MM.1S (cell line): ENCODE measurements around the gene UACA.

Experiments used
- DNase-seq: peaks from one replicate; pipeline ENCODE4 v3.0.0-alpha.2; 2015
- H2AFZ ChIP-seq: fragments of 300-600 bp; sonication (generic); 2 replicates; pipeline ENCODE4 v1.6.0; 2016; ENCODE audit warnings: antibody characterized with exemption, low read length
- H3F3A ChIP-seq: fragments of 300-600 bp; sonication (generic); 2 replicates; pipeline ENCODE4 v1.6.1; 2016; ENCODE audit warnings: mild to moderate bottlenecking, antibody characterized with exemption, low read length, moderate library complexity, mixed read lengths; ENCODE audit not compliant: insufficient read depth
- H3K27ac ChIP-seq: fragments of 300-600 bp; sonication (generic); 2 replicates; pipeline ENCODE4 v1.5.1; 2016; ENCODE audit warnings: mild to moderate bottlenecking, low read length
- H3K27me3 ChIP-seq: fragments of 300-600 bp; sonication (generic); replicated peaks from 2 replicates; pipeline ENCODE4 v1.6.0; 2016; ENCODE audit warnings: low read length; ENCODE audit not compliant: insufficient read depth
- H3K36me3 ChIP-seq: fragments of 300-600 bp; sonication (generic); replicated peaks from 2 replicates; pipeline ENCODE4 v1.6.1; 2016; ENCODE audit warnings: mild to moderate bottlenecking, low read length, mixed read lengths; ENCODE audit not compliant: insufficient read depth
- H3K4me1 ChIP-seq: fragments of 300-600 bp; sonication (generic); 2 replicates; pipeline ENCODE4 v1.6.1; 2016; ENCODE audit warnings: low read length, mixed read lengths
- H3K4me2 ChIP-seq: fragments of 300-600 bp; sonication (generic); 2 replicates; pipeline ENCODE4 v1.6.0; 2016; ENCODE audit warnings: low read depth, low read length
- H3K4me3 ChIP-seq: fragments of 300-600 bp; sonication (generic); 2 replicates; pipeline ENCODE4 v1.5.1; 2016; ENCODE audit warnings: low read length, mixed read lengths
- H3K79me2 ChIP-seq: fragments of 300-600 bp; sonication (generic); 2 replicates; pipeline ENCODE4 v1.6.1; 2016; ENCODE audit warnings: mixed run types, low read length, mixed read lengths
- H3K9ac ChIP-seq: fragments of 300-600 bp; sonication (generic); 2 replicates; pipeline ENCODE4 v1.6.1; 2016; ENCODE audit warnings: low read length, mixed read lengths
- H3K9me2 ChIP-seq: fragments of 300-600 bp; sonication (generic); replicated peaks from 2 replicates; pipeline ENCODE4 v1.6.1; 2016; ENCODE audit warnings: mild to moderate bottlenecking, low read length, mixed read lengths; ENCODE audit not compliant: insufficient read depth
- H3K9me3 ChIP-seq: fragments of 300-600 bp; sonication (generic); replicated peaks from 2 replicates; pipeline ENCODE4 v1.6.1; 2016; ENCODE audit warnings: mild to moderate bottlenecking, low read length, mixed read lengths; ENCODE audit not compliant: insufficient read depth
- H4K20me1 ChIP-seq: fragments of 300-600 bp; sonication (generic); 2 replicates; pipeline ENCODE4 v1.6.1; 2016; ENCODE audit warnings: mild to moderate bottlenecking, low read length, moderate library complexity, mixed read lengths; ENCODE audit not compliant: insufficient read depth
- CTCF ChIP-seq: fragments of 300-600 bp; sonication (generic); IDR thresholded peaks from 2 replicates; pipeline ENCODE4 v1.5.1; 2016; ENCODE audit warnings: antibody characterized with exemption, low read length, mixed read lengths
- EZH2 ChIP-seq: fragments of 300-600 bp; sonication (generic); optimal IDR thresholded peaks from 2 replicates; pipeline ENCODE3; 2017; ENCODE audit warnings: low read depth, mild to moderate bottlenecking, antibody characterized with exemption, low read length, mixed read lengths
- EZH2phosphoT487 ChIP-seq: fragments of 300-600 bp; sonication (generic); IDR thresholded peaks from 2 replicates; pipeline ENCODE4 v1.6.1; 2018; ENCODE audit warnings: antibody characterized with exemption, low read length

The UACA gene

GRCh38 chr15:70625011-70625410, 138.3 kb downstream of the UACA start:
- Histone ChIP-seq H3K9me3 (no peaks in the 10 kb centered on the region), H3K4me1 (0 out of 2 replicates have a peak, but pooled peaks cover 5% of the 10 kb centered on the region), H3K9me2 (no peaks in the 10 kb centered on the region), H3K27me3 (no peaks in the 10 kb centered on the region), H3F3A (0 out of 2 replicates have a peak, but pooled peaks cover 3% of the 10 kb centered on the region), H3K4me3 (no peak overlapping the region), H2AFZ (peak overlapping the region; percentile 39; the same call in 1 of the 2 replicates), H4K20me1 (no peaks in the 10 kb centered on the region), H3K79me2 (no peaks in the 10 kb centered on the region), H3K36me3 (no peaks in the 10 kb centered on the region), H3K9ac (no peak overlapping the region), H3K4me2 (no peak overlapping the region), H3K27ac (no peak overlapping the region)
- no peak for TF ChIP-seq CTCF
- no peak for TF ChIP-seq EZH2
- TF ChIP-seq EZH2phosphoT487: no peak
- no peak for DNase-seq

GRCh38 chr15:70618929-70619328, 144.4 kb downstream of the UACA start:
- H3K9me3 ChIP-seq: no peaks in the 10 kb centered on the region
- no peak overlapping the region for H3K4me2 ChIP-seq
- H3K79me2 ChIP-seq: no peaks in the 10 kb centered on the region
- H3K9ac ChIP-seq: no peak overlapping the region
- H3K27me3 ChIP-seq: no peaks in the 10 kb centered on the region
- H3K9me2 ChIP-seq: no peaks in the 10 kb centered on the region
- no peak overlapping the region for H3K27ac ChIP-seq
- no peaks in the 10 kb centered on the region for H3F3A ChIP-seq
- H3K4me3 ChIP-seq: no peak overlapping the region
- TF ChIP-seq EZH2 (no peak), EZH2phosphoT487 (no peak), CTCF (no peak)
- no peak for DNase-seq
- no peaks in the 10 kb centered on the region for H3K4me1 ChIP-seq
- H2AFZ ChIP-seq: no peak overlapping the region
- no peaks in the 10 kb centered on the region for H3K36me3 ChIP-seq
- H4K20me1 ChIP-seq: no peaks in the 10 kb centered on the region

DNA sequence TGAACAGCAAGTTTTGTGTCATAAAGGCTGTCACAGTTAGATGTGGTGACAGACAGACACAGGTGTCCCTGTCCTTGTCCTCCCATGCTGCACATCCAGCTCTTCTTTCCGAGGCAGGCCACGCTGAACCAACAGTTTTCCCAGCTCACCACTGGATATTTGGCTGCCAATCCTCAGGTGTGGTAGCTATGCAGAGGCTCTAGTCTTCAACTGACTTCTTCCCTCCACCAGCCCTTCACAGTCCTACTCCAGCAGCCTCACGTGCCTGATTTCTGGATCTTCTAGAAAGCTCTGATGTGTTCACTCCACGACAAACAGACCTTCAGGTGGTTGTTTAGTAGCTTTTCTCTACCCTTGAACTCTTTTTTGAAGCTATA, 145.5 kb downstream of the UACA start:
- H2AFZ ChIP-seq: no peak overlapping the region
- H3K4me1 ChIP-seq: no peaks in the 10 kb centered on the region
- no peaks in the 10 kb centered on the region for H3K9me2 ChIP-seq
- no peaks in the 10 kb centered on the region for H4K20me1 ChIP-seq
- H3K27me3 ChIP-seq: no peaks in the 10 kb centered on the region
- no peak overlapping the region for H3K27ac ChIP-seq
- no peak overlapping the region for H3K4me3 ChIP-seq
- DNase-seq: no peak
- no peaks in the 10 kb centered on the region for H3K9me3 ChIP-seq
- TF ChIP-seq EZH2 (no peak), CTCF (no peak)
- H3K9ac ChIP-seq: no peak overlapping the region
- H3K4me2 ChIP-seq: no peak overlapping the region
- no peaks in the 10 kb centered on the region for H3K36me3 ChIP-seq
- no peaks in the 10 kb centered on the region for H3K79me2 ChIP-seq
- no peaks in the 10 kb centered on the region for H3F3A ChIP-seq
